Panc1 (cell line): Measurements from ENCODE around the gene PRKCA. TPM values are rescaled to one million over a fixed set of nuclear protein-coding genes. Genes with fewer than 3 reads are reported as not detected.

Experiments used
- ATAC-seq: fragments of 200-7000 bp; cut with Tn5 transposase; 2 replicates; pipeline ENCODE4 v1.9.1; 2020; ENCODE audit warnings: mild to moderate bottlenecking, moderate library complexity
- BruUV-seq: library from RNA; stranded (reverse); fragments of 400-500 nt; replicated peaks from 2 replicates; lab custom pipeline; 2021; lab: Mats Ljungman, UMichigan
- CTCF ChIA-PET: fragments of 300-600 bp; sonication (Branson Sonifier 250); formaldehyde crosslinking; loops from one replicate; lab custom pipeline; 2022; ENCODE audit warnings: antibody characterized with exemption; lab: Charles Lee
- POLR2A ChIA-PET: fragments of 300-600 bp; sonication (Branson Sonifier 250); formaldehyde crosslinking; loops from one replicate; lab custom pipeline; 2022; ENCODE audit warnings: antibody characterized with exemption; lab: Charles Lee
- DNase-seq: peaks from one replicate; pipeline ENCODE4 v3.0.0-alpha.2; 2010; ENCODE audit warnings: low read depth, low spot score
- H3K27ac ChIP-seq: 2 replicates; pipeline ENCODE4 v1.5.1; 2011; ENCODE audit warnings: mild to moderate bottlenecking, low read length, inconsistent platforms
- H3K27me3 ChIP-seq: fragments of 200-500 bp; sonication (Bioruptor generic); 2 replicates; pipeline ENCODE4 v1.6.0; 2014; ENCODE audit warnings: low read length, inconsistent platforms; ENCODE audit not compliant: control insufficient read depth, insufficient read depth
- H3K36me3 ChIP-seq: fragments of 200-500 bp; sonication (Bioruptor generic); 2 replicates; pipeline ENCODE4 v1.5.1; 2014; ENCODE audit warnings: inconsistent platforms, mild to moderate bottlenecking, low read length, moderate library complexity; ENCODE audit not compliant: control insufficient read depth, insufficient read depth
- H3K4me1 ChIP-seq: 2 replicates; pipeline ENCODE4 v1.5.1; 2011; ENCODE audit warnings: inconsistent platforms, mild to moderate bottlenecking, low read length, moderate library complexity; ENCODE audit not compliant: control insufficient read depth, insufficient read depth
- H3K4me3 ChIP-seq, 2 experiments: 2 replicates each; pipeline ENCODE4 v1.5.1; 2011 to 2012; ENCODE audit warnings: low read depth in 2 of 2, low read length in 2 of 2, mild to moderate bottlenecking in 2 of 2, inconsistent platforms in 1 of 2, moderate library complexity in 1 of 2
- H3K9me3 ChIP-seq: fragments of 200-500 bp; sonication (Bioruptor generic); 2 replicates; pipeline ENCODE4 v1.5.1; 2014; ENCODE audit warnings: low read depth, mild to moderate bottlenecking, inconsistent platforms, low read length, moderate library complexity; ENCODE audit not compliant: control insufficient read depth, insufficient read depth
- POLR2AphosphoS5 ChIP-seq: IDR thresholded peaks from 2 replicates; pipeline ENCODE4 v1.6.1; 2012; ENCODE audit warnings: mild to moderate bottlenecking, low read depth, low read length, moderate library complexity
- SIN3A ChIP-seq: IDR thresholded peaks from 2 replicates; pipeline ENCODE4 v1.6.1; 2012; ENCODE audit warnings: low read depth, mild to moderate bottlenecking, low read length, moderate library complexity, borderline replicate concordance; ENCODE audit not compliant: insufficient read depth
- TCF7L2 ChIP-seq: IDR thresholded peaks from 2 replicates; pipeline ENCODE4 v1.6.1; 2011; ENCODE audit warnings: mild to moderate bottlenecking, low read depth, low read length, inconsistent platforms
- in situ Hi-C: cut with HindIII; loops from 2 replicates; pipeline ENCODE4 v1.10.0; 2016; ENCODE audit warnings: low sequenced_read_pairs, low pct_unique_long_range_greater_than_20kb
- intact Hi-C: fragments of 100-400 bp; cut with micrococcal nuclease; formaldehyde crosslinking; loops from one replicate; pipeline ENCODE4 v1.10.0; 2022; ENCODE audit not compliant: unreplicated experiment
- total RNA-seq: library from RNA; stranded (reverse); gene quantifications from one replicate; pipeline ENCODE4 v1.2.1, GENCODE V29; 2021; ENCODE audit not compliant: unreplicated experiment
- TF ChIP-seq, protein P1 (sequence below), 2 experiments: IDR thresholded peaks; 2 replicates each; pipeline ENCODE4 v1.6.1; 2011 to 2012; ENCODE audit warnings: low read depth in 2 of 2, control low read depth in 1 of 2, low read length in 1 of 2, mild to moderate bottlenecking in 1 of 2, moderate library complexity in 1 of 2; ENCODE audit not compliant: insufficient read depth in 1 of 2
- TF ChIP-seq, protein P2 (sequence below): fragments of 450-650 bp; IDR thresholded peaks from 2 replicates; pipeline ENCODE4 v1.5.1; 2017; ENCODE audit warnings: mild to moderate bottlenecking

PRKCA gene
- total RNA-seq, 1 experiment from 2014 or later, result 53.0 TPM

DNA sequence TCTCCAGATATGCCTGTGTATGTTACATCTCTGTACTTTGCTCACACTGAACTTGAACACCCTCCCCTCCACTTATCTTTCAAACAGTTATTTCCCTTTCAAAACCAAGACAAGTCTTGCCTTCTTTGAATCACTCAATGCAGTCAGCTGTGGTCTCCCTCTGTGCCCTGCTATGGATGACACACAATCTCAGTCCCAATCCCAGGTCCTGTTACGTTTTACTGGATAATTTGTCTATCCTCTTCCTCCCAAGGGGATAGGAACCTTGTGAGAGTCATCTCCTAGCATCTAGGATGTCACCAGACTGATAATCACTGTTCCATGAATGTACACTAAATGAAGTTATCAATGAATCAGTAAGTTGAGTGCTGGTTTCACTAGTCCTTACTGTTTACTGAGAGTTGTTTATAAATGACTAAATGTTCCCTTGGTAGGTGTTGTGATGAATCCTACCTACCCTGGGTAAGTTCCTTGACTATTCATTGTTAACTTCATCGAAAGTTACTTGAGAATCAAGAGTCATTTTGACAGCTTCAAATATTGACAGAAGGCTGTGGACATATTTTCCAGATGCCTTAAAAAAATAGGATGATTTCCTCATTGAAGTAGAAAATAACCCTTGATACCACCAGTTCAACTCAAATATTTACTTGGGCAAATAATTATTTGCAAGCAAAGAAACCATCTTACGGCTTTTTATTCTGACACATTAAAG, 244.9 kb downstream of the PRKCA start:
- Histone ChIP-seq H3K27ac (peak overlapping the region; percentile 66; the same call in 1 of the 2 replicates), H3K9me3 (no peaks in the 10 kb centered on the region), H3K4me3 (no peak overlapping the region), H3K27me3 (no peaks in the 10 kb centered on the region), H3K4me1 (peaks cover 46% of the 10 kb centered on the region), H3K36me3 (no peaks in the 10 kb centered on the region)
- no peak for DNase-seq
- ATAC-seq, result no peak
- in situ Hi-C loops, result no loop called here
- TF ChIP-seq, protein P1, sequence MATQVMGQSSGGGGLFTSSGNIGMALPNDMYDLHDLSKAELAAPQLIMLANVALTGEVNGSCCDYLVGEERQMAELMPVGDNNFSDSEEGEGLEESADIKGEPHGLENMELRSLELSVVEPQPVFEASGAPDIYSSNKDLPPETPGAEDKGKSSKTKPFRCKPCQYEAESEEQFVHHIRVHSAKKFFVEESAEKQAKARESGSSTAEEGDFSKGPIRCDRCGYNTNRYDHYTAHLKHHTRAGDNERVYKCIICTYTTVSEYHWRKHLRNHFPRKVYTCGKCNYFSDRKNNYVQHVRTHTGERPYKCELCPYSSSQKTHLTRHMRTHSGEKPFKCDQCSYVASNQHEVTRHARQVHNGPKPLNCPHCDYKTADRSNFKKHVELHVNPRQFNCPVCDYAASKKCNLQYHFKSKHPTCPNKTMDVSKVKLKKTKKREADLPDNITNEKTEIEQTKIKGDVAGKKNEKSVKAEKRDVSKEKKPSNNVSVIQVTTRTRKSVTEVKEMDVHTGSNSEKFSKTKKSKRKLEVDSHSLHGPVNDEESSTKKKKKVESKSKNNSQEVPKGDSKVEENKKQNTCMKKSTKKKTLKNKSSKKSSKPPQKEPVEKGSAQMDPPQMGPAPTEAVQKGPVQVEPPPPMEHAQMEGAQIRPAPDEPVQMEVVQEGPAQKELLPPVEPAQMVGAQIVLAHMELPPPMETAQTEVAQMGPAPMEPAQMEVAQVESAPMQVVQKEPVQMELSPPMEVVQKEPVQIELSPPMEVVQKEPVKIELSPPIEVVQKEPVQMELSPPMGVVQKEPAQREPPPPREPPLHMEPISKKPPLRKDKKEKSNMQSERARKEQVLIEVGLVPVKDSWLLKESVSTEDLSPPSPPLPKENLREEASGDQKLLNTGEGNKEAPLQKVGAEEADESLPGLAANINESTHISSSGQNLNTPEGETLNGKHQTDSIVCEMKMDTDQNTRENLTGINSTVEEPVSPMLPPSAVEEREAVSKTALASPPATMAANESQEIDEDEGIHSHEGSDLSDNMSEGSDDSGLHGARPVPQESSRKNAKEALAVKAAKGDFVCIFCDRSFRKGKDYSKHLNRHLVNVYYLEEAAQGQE (IDR thresholded peaks at IDR 0.05; ENCODE audit: insufficient read depth in 1 of 2, low read depth in 2 of 2, low read length in 1 of 2), result no peak
- TF ChIP-seq TCF7L2 (no peak), SIN3A (no peak), POLR2AphosphoS5 (no peak)
- TF ChIP-seq, protein P2, sequence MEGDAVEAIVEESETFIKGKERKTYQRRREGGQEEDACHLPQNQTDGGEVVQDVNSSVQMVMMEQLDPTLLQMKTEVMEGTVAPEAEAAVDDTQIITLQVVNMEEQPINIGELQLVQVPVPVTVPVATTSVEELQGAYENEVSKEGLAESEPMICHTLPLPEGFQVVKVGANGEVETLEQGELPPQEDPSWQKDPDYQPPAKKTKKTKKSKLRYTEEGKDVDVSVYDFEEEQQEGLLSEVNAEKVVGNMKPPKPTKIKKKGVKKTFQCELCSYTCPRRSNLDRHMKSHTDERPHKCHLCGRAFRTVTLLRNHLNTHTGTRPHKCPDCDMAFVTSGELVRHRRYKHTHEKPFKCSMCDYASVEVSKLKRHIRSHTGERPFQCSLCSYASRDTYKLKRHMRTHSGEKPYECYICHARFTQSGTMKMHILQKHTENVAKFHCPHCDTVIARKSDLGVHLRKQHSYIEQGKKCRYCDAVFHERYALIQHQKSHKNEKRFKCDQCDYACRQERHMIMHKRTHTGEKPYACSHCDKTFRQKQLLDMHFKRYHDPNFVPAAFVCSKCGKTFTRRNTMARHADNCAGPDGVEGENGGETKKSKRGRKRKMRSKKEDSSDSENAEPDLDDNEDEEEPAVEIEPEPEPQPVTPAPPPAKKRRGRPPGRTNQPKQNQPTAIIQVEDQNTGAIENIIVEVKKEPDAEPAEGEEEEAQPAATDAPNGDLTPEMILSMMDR, result no peak
- POLR2A ChIA-PET, result no interaction called here
- intact Hi-C loops, result no loop called here
- BruUV-seq, result no TSS peak
- CTCF ChIA-PET, result no interaction called here

DNA sequence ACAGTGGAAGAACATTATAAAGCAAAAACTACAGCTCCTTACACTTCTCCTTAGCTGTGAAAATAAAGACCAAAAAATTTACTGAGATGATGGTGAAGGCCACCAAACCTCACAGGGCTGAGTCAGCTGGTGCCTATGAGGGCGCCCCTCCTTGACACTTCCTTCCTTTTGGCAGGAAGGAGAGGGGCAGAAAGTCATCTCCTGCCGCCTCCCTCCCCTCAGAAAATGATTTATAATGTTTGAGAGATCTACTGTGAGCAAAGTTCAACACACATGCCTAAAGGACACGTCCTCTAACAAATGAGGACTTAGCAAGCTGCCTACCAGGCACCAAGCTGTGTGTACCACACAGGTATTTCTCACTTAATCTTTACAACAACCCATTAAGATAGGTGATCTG, 245.7 kb downstream of the PRKCA start:
- ATAC-seq, result no peak
- Histone ChIP-seq H3K4me3 (no peak overlapping the region), H3K36me3 (no peaks in the 10 kb centered on the region), H3K27me3 (no peaks in the 10 kb centered on the region), H3K27ac (peak overlapping the region; percentile 66), H3K4me1 (peaks cover 43% of the 10 kb centered on the region), H3K9me3 (no peaks in the 10 kb centered on the region)
- intact Hi-C loops, result no loop called here
- in situ Hi-C loops, result no loop called here
- no TSS peak for BruUV-seq
- POLR2A ChIA-PET, result interaction anchor here (0.6 kb wide), 1 partner anchor 14 kb away, joined by 8 read pairs; no protein-coding TSS in a partner anchor
- TF ChIP-seq SIN3A (no peak), TCF7L2 (no peak), POLR2AphosphoS5 (no peak)
- TF ChIP-seq, protein P2, result no peak
- TF ChIP-seq, protein P1 (IDR thresholded peaks at IDR 0.05; ENCODE audit: insufficient read depth in 1 of 2, low read depth in 2 of 2, low read length in 1 of 2), result no peak
- no peak for DNase-seq
- CTCF ChIA-PET, result no interaction called here
